Nucleus accumbens (tissue), 56 donors: ENCODE measurements around the gene TSC2.

Experiments used
- DNase-seq, 56 donors: peaks; one replicate each; lab custom pipeline; 2025; lab: John Stamatoyannopoulos, UW

Gene TSC2

DNA sequence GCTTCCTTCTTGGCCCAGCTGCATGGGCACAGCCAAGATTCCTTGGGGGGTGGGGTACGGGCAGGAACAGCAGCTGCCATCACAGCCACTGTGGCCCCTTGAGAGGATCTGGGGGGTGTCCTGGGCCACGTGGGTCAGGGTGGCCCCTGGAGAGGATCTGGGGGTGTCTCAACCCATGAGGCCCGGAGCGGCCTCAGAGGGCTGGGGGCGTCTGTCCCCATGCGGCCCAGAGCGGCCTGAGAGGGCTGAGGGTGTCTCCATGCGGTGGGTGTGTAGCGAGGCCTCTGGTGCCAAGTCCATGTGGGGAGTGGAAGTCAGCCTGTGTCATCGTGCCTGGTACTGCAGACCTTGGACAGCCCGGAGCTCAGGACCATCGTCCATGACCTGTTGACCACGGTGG, 13.7 kb downstream of the TSC2 start:
- no peak for DNase-seq

DNA sequence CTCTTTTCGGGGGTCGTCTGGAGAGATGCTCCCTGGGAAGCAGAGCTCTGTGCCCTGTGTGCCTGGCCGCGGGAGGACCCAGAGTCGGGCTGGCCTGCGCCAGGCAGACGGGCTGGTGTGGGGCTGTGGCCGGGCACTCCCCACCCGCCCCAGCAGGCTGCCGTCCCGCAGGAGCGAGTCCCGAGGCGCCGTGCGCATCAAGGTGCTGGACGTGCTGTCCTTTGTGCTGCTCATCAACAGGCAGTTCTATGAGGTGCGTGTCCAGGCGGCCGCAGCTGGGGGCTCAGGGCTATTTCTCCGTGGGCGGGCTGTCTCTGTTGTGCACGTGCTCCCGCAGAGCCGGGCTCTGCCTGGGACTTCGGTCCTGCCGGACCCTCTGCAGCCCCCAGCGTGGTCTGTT, 15.0 kb downstream of the TSC2 start:
- no peak for DNase-seq

DNA sequence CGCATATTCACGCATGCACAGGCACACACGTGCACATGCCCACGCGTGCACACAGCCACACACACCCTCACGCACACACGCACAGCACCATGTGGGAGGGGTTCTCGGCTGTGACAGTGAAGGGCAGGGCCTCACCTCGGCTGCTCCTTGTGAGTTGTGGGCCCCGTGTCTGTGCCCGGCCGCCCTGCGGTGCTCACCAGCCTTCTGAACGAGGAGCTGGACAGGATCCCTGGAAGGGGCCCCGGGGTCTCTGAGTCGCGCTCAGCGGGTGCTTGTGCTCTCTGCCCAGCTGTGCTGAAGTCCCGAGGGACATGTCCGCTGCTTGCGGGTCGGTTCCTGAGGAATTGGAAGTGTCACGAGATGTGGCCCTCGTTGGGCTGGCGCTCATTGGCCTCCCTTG, 16.1 kb downstream of the TSC2 start:
- no peak for DNase-seq

DNA sequence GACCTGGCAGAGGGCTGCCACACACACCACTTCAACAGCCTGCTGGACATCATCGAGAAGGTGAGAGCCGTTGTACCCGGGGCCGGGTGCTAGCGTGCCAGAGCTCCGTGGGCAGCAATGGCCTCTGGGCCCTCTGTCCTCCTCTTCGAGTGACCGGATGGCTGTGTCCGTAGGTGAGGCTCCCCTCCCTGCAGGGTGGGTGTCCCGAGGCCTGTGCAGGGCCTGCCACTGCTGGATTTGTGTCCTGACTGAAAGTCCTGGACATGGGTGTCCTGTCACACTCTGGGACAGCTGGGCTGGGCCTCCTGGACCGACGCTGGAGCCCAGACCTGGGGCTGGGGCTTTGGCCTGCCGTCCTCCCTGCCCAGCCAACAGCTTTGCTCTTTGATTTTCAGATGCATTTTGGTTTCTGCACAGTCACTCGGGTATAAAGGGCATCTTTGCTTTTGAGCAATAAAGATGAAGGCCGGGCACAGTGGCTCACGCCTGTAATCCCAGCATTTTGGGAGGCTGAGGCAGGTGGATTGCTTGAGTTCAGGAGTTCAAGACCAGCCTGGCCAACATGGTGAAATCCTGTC, 16.7 kb downstream of the TSC2 start:
- no peak for DNase-seq

DNA sequence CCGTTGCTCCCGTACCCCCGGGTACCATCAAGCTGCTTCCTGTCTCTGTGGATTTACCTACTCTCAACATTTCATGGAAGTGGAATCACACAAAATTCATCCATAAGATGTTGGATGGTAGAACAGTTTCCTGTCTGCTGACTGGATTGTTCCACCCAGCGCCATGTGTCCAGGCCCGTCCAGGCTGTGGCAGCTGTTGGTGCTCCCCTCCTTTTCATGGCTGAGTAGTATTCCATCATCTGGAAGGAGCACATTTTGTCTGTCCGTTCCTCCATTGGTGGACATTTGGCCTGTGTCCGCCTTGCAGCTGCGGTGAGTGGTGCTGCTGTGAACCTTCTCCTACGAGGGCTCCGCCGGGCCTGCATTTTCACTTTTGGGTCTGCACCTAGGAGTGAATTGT, 18.4 kb downstream of the TSC2 start:
- DNase-seq, result no peak

DNA sequence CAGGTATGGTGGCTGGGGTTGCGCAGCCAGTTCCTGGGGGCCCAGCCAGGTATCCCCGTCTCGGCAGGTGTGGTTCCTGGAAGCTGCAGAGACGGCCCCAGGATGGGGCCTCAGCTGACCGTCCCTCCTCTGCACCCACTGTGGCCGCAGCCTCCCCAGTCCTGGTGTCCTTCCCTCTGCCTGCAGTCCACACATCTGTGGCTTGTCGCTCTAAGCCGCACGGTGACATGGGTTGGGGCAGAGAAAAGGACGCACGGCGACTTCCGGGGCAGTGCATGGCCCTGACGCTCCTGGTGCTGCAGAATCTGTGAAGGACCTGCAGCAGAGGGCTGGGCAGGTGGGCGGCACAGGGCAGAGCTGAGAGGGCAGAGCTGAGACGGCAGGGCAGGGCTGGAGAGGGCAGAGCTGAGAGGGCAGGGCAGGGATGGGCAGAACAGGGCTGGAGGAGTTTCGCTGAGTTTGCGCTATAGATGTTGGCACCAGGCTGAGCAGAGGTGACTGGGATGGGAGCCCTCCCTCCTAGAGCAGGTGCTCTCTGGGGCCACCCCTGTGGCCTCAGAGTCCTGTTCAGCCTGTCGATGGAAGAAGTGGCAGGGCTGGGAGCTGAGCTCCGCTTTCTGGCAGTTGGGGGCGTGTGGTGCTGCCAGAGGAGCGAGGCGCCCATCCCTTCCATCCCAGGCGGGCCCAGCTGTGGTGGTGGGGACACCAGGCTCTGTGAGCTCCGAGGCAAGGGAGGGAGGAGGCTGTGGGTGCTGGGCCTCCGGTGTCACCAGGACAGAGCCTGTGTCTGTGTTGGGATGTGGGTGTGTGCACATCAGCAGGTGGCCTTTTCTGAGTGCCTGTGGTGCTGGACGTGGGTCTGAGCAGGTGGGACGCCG, 23.0 kb downstream of the TSC2 start:
- DNase-seq, result no peak

DNA sequence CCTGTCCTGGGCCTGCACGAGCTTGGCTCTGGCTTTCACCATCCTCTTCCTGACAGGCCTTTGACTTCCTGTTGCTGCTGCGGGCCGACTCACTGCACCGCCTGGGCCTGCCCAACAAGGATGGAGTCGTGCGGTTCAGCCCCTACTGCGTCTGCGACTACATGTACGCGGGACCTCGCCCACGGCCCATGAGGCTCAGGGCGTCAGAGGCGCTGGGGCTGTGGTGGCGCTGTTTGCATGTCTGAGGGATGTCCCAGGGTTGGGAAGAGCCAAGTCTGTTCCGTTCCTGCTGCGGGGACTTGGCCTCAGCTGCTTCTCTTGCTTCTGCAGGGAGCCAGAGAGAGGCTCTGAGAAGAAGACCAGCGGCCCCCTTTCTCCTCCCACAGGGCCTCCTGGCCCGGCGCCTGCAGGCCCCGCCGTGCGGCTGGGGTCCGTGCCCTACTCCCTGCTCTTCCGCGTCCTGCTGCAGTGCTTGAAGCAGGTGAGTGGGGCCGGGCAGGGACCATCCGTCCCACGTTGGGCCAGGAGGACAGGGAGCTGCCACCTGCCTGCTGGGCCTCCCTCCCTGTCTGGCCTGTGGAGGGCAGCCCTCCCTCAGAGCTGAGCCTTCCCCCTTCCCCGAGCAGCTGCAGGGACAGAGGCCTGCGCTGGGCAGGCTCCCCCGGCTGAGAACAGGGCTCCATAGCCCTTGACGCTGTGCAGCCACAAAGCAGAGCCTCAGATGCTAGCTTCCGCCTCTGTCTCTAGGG, 23.8 kb downstream of the TSC2 start:
- DNase-seq, result no peak

DNA sequence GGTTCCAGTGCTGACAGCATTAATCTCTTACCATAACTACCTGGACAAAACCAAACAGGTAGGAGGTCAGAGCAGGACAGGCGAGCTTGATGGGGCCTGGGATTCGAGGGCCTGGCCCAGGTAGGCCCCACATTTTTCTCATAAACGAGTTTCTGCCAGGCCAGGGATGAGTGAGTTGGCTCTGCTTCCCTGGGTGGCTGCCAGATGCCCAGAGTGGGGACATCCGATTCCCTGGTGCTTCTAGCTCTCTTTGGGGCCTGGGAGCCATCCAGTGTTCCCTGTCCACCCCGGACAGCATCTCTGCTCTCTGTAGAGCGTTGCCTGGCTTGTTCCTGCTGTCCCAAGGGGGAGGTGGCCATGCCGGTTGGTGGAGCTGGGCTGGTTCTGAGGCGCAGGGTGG, 25.1 kb downstream of the TSC2 start:
- DNase-seq, result no peak

DNA sequence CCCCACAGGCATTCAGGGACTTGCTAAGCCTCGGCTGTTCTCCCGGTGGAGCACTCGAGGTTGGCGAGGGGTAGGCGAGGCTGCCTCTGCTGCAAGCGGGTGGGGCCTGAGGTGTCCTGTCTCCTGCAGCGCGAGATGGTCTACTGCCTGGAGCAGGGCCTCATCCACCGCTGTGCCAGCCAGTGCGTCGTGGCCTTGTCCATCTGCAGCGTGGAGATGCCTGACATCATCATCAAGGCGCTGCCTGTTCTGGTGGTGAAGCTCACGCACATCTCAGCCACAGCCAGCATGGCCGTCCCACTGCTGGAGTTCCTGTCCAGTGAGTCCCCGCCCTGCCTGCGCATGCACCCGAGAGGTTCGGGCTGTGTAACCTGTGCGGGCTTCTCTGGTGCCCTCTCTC, 26.3 kb downstream of the TSC2 start:
- no peak for DNase-seq

DNA sequence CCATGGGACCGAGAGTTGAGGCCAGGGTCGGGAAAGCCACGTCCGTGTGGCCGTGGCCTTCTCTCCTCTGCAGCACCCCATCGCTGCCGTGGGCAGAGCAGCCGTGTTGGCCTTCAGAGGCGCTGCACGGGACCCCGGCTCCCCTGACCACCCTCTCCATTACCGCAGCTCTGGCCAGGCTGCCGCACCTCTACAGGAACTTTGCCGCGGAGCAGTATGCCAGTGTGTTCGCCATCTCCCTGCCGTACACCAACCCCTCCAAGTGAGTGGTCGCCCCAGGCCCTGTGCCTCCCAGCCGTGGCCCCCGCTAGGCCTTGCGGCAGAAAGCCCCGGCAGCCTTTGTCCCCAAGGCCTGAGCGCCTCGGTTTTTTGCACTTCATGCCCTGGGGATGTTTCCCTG, 27.8 kb downstream of the TSC2 start:
- DNase-seq, result no peak

DNA sequence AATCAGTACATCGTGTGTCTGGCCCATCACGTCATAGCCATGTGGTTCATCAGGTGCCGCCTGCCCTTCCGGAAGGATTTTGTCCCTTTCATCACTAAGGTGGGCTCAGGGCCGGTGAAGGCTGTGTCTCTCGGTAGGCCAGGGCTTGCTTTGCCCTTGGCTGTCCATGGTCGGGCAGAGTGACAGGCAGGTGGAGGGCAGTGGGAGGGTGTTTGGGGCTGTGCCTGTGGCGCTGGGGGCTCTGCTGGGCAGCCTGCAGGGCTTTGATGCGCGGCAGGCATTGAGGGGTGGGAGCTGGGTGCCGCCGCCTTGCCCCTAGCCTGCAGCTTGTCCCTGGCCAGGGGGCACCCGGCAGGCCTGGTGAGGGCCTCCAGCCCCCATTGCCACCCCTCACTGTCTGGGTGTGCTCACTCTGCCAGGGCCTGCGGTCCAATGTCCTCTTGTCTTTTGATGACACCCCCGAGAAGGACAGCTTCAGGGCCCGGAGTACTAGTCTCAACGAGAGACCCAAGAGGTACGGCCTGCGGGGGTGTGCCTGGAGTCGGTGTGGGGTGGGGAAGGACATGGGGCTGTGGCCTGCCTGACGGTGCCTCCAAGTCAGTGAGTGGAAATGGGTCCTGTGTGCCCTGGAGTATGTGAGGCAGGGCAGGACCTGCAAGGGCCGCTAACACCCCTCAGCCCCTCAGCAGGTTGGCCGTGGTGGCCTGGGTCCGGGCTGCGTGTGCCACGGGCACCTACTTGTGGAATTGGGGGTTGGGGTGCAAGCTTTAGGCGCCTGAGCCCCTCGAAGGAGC, 28.5 kb downstream of the TSC2 start:
- DNase-seq, result no peak

DNA sequence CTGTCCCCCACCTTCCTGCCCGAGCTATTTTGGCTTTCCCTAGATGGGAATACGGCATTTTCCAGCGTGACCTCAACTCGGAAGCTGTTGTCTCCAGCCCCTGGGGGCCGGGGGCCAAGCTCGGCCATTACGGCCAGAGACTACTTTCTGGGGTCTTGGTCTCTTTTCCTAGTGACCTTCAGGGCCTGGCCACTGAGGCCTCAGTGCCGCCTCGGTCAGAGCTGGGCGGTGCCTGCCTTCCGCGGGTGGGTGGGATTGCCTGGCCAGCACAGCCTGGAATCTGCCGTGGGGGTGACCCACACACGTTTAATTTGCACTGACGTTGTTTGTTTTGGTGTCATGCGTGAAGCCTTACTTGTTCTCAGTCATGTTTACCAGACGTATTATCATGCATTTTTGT, 29.2 kb downstream of the TSC2 start:
- no peak for DNase-seq

DNA sequence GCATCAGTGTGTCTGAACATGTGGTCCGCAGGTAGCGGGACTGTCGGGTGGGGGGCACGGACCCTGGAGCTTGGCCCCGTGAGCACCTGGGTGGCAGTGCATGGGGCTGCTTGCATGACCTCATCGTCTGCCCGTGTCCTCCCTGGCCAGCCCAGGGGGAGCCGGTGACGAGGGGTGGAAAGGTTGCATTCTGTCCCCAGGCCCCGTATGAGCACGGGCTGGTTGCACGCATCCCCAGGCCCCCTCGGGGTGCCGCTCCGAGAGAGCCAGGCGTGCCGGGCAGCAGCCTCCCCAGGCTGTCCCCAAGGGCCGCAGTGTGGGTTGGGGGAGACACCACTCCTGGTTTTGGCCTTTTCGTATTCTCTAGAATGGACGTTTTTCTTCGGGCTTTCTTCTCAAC, 29.9 kb downstream of the TSC2 start:
- DNase-seq, result no peak

DNA sequence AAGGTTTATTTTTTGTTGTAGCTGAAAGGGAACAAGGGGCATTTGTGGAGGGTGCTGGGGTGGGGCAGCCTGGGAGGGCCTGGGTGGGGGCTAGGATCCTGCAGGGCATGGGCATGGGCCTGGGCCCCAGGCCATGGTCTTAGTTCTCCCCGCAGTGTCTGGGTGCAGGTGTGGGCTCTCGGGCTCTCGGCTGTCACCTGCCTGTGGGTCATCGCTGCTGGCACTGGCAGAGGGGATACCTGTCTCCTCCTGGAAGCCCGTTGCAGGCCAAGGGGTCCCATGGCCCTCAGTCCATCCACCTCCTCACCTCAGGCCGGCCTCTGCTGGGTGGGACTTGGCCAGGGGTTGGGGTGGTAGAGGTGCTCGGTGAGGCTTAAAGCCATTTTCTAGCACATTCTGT, 30.3 kb downstream of the TSC2 start:
- no peak for DNase-seq

DNA sequence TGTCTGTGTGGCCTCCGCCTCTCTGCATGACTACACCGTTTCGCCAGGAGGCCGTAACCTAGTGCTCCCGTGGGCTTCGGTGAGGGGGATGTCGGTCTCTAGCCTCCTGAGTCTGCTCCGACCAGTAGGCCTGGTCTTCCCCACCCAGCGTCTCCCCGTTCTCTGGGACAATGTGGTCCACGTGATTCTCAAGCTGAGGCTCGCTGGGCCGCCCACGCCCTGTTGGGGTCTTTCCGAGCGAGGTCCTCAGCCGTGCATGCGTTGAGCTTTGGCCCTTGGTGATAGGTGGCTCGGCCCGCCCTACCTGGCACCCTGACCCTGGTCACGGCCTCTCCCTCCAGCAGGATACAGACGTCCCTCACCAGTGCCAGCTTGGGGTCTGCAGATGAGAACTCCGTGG, 30.9 kb downstream of the TSC2 start:
- no peak for DNase-seq

DNA sequence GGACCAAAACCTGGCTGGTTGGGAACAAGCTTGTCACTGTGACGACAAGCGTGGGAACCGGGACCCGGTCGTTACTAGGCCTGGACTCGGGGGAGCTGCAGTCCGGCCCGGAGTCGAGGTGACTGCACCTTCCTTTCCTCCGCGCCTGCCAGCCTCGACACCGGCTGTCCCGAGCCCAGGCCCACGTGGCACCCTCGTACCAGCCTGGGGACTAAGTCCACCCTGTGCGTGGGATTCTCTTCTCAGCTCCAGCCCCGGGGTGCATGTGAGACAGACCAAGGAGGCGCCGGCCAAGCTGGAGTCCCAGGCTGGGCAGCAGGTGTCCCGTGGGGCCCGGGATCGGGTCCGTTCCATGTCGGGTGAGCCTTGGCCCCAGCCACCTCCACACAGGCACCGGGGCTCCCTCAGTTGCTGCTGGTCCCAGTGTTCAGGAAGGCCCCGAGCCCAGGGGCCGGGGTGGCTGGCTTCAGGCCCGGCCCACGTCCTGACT, 31.6 kb downstream of the TSC2 start:
- DNase-seq, result no peak

DNA sequence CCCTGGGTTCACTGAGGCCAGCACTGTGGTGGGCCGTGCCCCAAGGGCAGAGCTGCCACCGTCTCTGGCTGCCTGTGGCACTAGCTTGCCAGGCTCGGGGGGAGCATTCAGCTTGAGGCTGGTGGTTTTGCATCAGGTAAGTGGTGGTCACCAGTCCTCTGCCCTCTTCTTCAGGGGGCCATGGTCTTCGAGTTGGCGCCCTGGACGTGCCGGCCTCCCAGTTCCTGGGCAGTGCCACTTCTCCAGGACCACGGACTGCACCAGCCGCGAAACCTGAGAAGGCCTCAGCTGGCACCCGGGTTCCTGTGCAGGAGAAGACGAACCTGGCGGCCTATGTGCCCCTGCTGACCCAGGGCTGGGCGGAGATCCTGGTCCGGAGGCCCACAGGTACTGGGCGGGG, 32.2 kb downstream of the TSC2 start:
- no peak for DNase-seq

DNA sequence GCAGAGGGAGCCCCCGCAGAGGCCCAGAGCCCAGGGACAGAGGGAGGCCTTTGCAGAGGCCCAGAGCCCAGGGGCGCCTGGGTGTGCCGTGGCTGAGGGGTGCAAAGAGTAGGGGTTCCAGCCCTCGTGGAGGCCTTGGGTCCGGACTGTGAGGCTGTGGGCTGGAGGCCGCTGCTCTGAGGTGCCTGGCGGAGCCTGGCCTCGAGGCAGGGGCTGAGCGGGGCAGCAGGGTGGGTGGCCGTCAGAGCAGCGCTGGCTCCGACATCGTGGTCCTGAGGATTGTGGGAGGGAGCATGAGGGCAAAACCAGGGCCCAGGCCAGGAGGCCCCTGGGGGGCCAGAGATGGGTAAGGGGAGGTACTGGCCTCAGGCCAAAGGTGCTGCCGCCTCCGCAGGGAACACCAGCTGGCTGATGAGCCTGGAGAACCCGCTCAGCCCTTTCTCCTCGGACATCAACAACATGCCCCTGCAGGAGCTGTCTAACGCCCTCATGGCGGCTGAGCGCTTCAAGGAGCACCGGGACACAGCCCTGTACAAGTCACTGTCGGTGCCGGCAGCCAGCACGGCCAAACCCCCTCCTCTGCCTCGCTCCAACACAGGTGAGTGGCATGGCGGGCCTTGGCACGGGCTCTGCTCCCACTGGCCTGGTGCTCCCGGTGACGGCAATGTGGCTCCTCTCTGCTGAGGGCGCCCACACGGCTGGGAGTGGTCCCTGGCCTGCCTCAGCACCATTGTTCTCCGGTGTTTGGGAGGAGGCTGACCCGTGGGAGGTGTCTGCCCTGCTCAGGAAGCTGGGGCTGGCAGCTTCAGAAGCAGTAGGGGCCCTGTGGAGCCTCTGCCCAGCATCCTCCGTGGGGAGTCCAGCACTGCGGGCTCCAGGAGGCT, 33.7 kb downstream of the TSC2 start:
- no peak for DNase-seq

DNA sequence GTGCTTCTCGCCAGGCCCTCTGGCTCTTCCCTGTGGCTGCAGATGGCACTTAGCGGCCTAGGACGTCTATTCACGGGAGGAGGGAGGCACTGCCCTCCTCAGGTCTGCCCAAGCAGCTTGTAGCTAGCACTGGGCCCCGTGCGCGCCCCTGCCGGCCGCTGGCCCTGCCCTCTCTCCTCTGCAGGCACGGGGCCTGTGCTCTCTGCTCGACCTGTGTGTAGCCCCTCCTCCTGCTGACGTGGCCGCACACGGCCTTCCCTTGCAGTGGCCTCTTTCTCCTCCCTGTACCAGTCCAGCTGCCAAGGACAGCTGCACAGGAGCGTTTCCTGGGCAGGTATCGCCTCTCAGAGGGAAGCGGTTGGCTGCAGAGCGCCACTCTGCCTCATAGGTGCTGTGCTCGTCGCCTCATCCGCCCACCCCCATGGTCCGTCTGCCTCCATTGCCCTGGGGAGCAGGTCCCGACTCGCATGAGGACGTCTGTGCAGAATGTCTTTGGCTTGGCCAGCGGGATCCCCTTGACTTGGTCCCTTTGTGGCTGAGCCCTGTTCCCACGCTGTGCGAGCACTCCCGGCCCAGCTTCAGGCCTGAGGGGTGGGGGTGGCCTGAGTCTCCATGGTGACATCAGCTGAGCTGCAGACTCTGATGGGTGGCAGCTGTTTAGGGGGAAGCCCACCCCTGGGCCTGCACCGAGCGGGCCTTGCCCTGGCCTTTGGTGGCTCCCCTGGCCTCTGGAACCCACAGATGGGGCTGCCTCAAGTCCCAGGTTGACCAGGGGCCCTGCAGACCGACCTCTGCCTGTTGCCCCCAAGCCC, 34.6 kb downstream of the TSC2 start:
- DNase-seq, result no peak
